Activated CD8-positive, alpha-beta T cell treated with anti-CD3 and anti-CD28 coated beads, Interleukin-2, amount 10 ng/mL, durations not matched to agents 7 days and 5 days (primary cell): Measurements from ENCODE around the gene SCARB1. TPM values are rescaled to one million over a fixed set of nuclear protein-coding genes. Genes with fewer than 3 reads are reported as not detected.

ENCODE experiments used
- ATAC-seq: fragments of 150-1000 bp; cut with Tn5 transposase; one replicate; pipeline ENCODE4 v1.10.0; 2021; ENCODE audit warnings: moderate library complexity
- CTCF ChIA-PET: fragments of 350-600 bp; sonication (Branson Sonifier 250); formaldehyde crosslinking; loops from one replicate; lab custom pipeline; 2021; ENCODE audit warnings: antibody characterized with exemption; lab: Charles Lee
- POLR2A ChIA-PET: fragments of 350-600 bp; sonication (Branson Sonifier 250); formaldehyde crosslinking; loops from one replicate; lab custom pipeline; 2021; ENCODE audit warnings: antibody characterized with exemption; lab: Charles Lee
- DNase-seq: peaks from one replicate; pipeline ENCODE4 v3.0.0-alpha.2; 2020
- H3K27ac Mint-ChIP-seq: one replicate; pipeline ENCODE4 v1.8.0; 2021; ENCODE audit warnings: mild to moderate bottlenecking, mixed read lengths
- H3K27me3 Mint-ChIP-seq: one replicate; pipeline ENCODE4 v1.8.0; 2021; ENCODE audit warnings: low read depth, mixed read lengths
- H3K36me3 Mint-ChIP-seq: one replicate; pipeline ENCODE4 v1.8.0; 2021; ENCODE audit warnings: low read depth, mixed read lengths
- H3K4me1 Mint-ChIP-seq: one replicate; pipeline ENCODE4 v1.8.0; 2021; ENCODE audit warnings: low read depth, mixed read lengths
- H3K4me3 Mint-ChIP-seq: one replicate; pipeline ENCODE4 v1.8.0; 2021; ENCODE audit warnings: mild to moderate bottlenecking, mixed read lengths
- H3K9me3 Mint-ChIP-seq: one replicate; pipeline ENCODE4 v1.8.0; 2022; ENCODE audit warnings: mixed read lengths; ENCODE audit not compliant: insufficient read depth
- total RNA-seq, 2 experiments: library from RNA; stranded (reverse); gene quantifications; one replicate each; pipeline ENCODE4 v1.2.3, GENCODE V29; 2021

Gene SCARB1
- total RNA-seq, 2 experiments from 2014 or later, result 12.5 to 14.6 TPM

DNA sequence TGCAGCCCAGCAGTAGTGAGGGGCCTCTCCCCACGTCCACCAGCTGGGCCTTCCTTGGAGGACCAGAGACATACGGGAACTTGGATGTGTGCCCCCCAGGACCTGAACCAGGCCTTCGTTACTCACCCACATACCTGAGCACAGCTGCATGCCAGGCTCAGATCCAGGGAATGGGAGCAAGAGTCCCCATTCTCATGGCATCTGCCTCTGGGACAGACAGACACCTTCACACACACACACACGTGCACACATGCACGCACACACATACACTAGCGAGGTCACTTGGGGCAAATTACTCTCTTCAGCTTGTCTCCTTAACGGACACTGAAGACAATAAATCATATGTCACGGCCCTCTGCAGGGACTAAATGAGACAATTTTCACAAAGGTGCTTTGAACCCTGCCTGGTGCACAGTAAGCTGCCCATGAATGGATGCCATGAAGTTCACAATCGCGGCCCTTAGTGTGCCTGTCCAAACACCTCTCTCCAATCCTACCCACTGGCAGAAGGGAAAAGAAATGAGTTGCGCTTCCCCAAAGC, 5.7 kb downstream of the SCARB1 start:
- ChIA-PET CTCF (interaction anchor here (1.1 kb wide), 1 partner anchor 49 kb away, joined by 4 read pairs; no protein-coding TSS in a partner anchor), POLR2A (no interaction called here)
- Mint-ChIP-seq H3K27me3 (no peaks in the 10 kb centered on the region), H3K27ac (no peak overlapping the region), H3K4me3 (no peak overlapping the region), H3K36me3 (no peaks in the 10 kb centered on the region), H3K9me3 (no peaks in the 10 kb centered on the region), H3K4me1 (peaks cover 21% of the 10 kb centered on the region)
- DNase-seq (no peak), ATAC-seq (no peak)

DNA sequence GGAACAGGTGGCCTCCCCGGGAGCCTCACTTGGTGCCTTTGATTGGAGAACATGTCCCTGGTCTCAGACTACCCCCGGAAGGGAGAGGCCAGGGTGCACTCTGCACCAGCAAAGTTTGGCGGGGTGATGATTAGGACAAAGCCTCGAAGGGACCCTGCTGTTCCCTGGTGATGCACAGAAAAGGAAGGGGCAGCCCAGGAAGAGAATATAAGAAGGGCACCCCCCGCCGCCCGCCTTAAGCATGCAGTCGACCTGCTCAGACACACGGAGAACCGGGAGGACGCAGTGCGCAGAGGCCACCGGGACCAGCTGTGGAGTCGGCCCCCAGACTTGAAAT, 6.9 kb downstream of the SCARB1 start:
- Mint-ChIP-seq H3K27ac (no peak overlapping the region), H3K4me3 (no peak overlapping the region), H3K27me3 (no peaks in the 10 kb centered on the region), H3K36me3 (no peaks in the 10 kb centered on the region), H3K4me1 (peaks cover 20% of the 10 kb centered on the region), H3K9me3 (no peaks in the 10 kb centered on the region)
- POLR2A ChIA-PET, result no interaction called here
- CTCF ChIA-PET, result interaction anchor here (1.0 to 1.1 kb wide), 2 partner anchors 50 kb away, joined by 3 to 4 read pairs; no protein-coding TSS in a partner anchor
- DNase-seq (no peak), ATAC-seq (no peak)

DNA sequence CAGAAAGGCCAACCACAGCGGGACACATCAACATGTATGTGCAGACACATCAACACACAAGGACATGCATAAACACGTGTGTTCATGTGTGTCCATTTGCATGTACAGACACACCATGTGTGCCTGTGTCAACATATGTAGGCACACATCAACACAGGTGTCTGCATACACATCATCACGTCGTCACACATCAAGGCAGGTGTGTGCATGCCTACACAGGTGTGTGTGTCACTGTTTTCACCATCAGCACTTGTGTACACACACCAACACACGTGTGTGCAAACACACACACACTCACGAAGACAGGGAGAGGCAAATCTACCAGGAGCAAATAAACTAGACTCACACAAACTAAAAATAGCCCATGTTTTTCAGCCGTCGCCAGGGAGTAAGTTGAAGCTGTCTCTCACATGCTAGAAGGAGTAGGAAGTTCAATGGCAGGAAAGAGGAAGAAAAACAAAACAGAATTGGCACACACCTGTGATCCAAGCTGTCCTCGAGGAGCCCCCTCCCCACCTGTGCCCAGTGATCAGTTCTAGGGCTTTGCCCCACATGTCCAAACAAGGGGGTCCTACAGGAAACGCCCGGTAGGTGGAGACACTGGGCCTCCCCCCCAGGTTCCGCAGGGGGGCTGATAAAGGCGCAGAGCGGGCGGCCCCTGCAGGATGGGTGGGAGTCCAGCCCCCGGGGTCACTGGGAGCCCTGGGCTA, 7.4 kb downstream of the SCARB1 start:
- DNase-seq (no peak), ATAC-seq (no peak)
- H3K27me3 Mint-ChIP-seq, result no peaks in the 10 kb centered on the region
- no peaks in the 10 kb centered on the region for H3K36me3 Mint-ChIP-seq
- peaks cover 17% of the 10 kb centered on the region for H3K4me1 Mint-ChIP-seq
- POLR2A ChIA-PET, result no interaction called here
- no peak overlapping the region for H3K27ac Mint-ChIP-seq
- CTCF ChIA-PET, result interaction anchor here (1.0 kb wide), 1 partner anchor 51 kb away, joined by 3 read pairs; no protein-coding TSS in a partner anchor
- H3K4me3 Mint-ChIP-seq, result no peak overlapping the region
- no peaks in the 10 kb centered on the region for H3K9me3 Mint-ChIP-seq

DNA sequence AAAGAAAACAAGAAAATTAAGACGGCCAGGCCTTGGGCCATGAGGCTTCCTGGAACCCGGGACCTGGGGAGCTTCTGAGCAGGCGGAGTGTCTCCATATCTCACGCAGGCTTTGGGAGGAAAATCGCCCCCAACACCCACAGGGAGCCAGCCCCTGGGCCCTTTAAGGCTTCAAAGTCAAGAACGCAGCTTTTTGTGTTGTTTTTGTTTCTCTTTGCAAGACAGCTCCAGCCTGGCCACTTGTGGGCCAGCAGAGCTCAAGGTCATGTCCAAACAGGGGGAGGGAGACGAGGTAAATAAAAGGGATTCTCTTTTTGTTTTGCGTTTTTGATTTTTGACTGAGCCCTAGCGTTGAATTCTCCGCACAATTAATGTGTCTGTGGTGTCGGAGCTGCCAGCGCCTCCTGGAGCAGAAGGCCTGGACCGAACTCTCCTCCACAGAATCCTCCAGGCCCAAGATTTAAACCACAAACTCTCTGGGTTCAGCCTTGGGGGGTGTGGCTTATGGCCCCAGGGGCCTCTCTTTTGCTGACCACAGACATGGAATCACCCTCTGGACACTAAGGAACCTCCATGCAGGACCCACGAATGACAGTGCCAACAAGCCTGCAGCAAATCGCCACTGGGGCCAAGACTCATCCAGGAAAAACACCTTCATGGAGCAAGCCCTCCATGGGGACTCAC, 8.2 kb downstream of the SCARB1 start:
- ChIA-PET CTCF (no interaction called here), POLR2A (no interaction called here)
- ATAC-seq, result no peak

DNA sequence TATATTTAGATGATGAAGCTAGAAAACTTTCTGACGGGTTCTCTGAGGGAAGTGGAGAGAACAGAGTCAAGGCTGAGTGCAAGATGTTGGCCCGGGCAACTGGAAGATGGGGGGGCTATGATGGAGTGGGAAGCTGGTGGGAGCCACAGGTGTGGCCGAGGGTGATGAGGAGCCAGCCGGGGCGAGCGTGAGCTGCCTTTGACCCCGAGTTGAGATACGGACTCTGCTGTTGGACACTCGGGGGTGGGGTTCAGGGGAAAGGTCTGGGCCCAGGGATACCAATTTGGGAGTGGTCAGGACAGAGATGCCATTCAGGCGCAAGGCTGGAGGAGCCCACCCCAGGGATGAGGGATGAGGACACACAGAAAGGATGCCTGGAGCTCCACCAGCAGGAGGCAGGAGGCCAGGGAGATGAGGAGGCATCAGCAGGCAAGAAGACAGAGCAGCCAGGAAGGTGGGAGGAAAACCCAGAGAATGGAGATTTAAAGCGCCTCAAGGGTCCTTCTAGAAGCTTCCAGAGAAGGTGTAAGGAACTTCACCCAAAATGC, 9.0 kb downstream of the SCARB1 start:
- DNase-seq (no peak), ATAC-seq (no peak)
- Mint-ChIP-seq H3K9me3 (no peaks in the 10 kb centered on the region), H3K4me3 (no peak overlapping the region), H3K4me1 (peaks cover 17% of the 10 kb centered on the region), H3K27ac (no peak overlapping the region), H3K27me3 (no peaks in the 10 kb centered on the region), H3K36me3 (no peaks in the 10 kb centered on the region)
- CTCF ChIA-PET, result no interaction called here
- POLR2A ChIA-PET, result no interaction called here

More for the DNA sequence above, 8.2 kb downstream of the SCARB1 start:
- Mint-ChIP-seq H3K27ac (no peak overlapping the region), H3K27me3 (no peaks in the 10 kb centered on the region), H3K4me1 (peaks cover 17% of the 10 kb centered on the region), H3K9me3 (no peaks in the 10 kb centered on the region), H3K4me3 (no peak overlapping the region), H3K36me3 (no peaks in the 10 kb centered on the region)
- DNase-seq, result no peak

DNA sequence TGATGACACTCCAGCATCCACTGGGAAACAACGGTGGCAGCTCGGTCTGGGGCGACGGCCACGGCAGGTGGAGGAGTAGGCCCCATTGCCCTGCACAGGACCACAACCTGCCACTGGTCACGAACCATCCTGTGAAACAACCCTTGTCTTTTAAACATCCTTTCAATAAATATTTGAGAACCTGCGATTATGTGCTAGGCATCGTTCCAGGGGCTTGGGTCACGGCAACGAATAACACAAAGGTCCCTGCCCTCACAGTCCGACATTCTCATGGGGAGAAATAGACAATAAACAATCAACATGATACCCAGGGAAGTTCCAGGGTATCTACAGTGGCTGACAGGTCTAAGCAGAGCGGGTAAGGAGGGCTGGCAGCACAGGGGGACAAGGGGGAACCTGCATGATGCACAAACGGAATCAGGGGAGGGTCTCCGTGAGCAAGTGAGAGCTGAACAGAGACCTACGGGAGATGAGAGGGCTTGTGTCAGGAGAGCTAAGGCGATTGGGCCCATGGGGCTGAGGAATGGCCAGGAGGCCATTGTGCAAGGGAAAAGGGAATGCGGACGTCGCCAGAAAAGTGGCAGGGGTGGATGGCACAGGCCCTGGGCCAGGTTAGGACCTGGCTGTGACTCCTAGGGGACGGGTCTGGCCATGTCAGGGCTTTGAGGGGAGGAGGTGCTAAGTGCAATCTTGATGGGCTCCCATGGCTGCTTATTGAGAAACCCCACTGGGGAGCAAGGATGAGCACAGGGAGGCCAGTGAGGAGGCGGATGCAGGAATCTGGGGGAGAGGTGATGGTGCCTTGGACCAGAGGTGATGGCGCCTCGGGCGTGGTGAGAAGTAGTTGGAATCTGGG, 9.7 kb downstream of the SCARB1 start:
- Mint-ChIP-seq H3K27me3 (no peaks in the 10 kb centered on the region), H3K4me3 (no peak overlapping the region), H3K4me1 (peaks cover 17% of the 10 kb centered on the region), H3K27ac (no peak overlapping the region), H3K9me3 (no peaks in the 10 kb centered on the region), H3K36me3 (no peaks in the 10 kb centered on the region)
- ChIA-PET CTCF (no interaction called here), POLR2A (no interaction called here)
- no peak for DNase-seq
- no peak for ATAC-seq

DNA sequence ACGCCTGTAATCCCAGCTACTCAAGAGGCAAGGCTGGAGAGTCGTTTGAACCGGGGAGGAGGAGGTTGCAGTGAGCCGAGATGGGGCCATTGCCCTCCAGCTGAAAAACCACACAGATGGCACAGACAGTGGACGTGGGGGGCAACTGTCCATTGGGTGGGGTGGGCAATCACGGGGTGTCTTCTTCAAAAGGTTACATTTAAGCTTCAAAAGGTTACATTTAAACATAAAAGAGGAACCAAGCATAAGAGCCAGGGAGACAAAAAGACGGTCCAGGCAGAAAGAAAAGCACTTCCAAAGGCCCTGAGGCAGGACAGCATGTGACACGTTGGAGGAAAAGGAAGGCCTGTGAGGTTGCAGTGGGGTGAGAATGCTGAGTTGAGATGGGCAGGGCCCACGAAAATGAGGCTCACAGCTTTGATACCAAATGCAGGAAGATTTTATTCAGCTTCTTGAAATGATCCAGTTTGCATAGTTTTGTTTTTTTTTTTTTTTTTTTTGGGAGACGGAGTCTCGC, 10.7 kb downstream of the SCARB1 start:
- no peak for DNase-seq
- H3K36me3 Mint-ChIP-seq, result no peaks in the 10 kb centered on the region
- ATAC-seq, result no peak
- no peak overlapping the region for H3K27ac Mint-ChIP-seq
- no peak overlapping the region for H3K4me3 Mint-ChIP-seq
- ChIA-PET CTCF (interaction anchor here (1.0 kb wide), 1 partner anchor 87 kb away, joined by 3 read pairs; no protein-coding TSS in a partner anchor), POLR2A (no interaction called here)
- H3K9me3 Mint-ChIP-seq, result no peaks in the 10 kb centered on the region
- no peaks in the 10 kb centered on the region for H3K27me3 Mint-ChIP-seq
- H3K4me1 Mint-ChIP-seq, result peaks cover 17% of the 10 kb centered on the region

DNA sequence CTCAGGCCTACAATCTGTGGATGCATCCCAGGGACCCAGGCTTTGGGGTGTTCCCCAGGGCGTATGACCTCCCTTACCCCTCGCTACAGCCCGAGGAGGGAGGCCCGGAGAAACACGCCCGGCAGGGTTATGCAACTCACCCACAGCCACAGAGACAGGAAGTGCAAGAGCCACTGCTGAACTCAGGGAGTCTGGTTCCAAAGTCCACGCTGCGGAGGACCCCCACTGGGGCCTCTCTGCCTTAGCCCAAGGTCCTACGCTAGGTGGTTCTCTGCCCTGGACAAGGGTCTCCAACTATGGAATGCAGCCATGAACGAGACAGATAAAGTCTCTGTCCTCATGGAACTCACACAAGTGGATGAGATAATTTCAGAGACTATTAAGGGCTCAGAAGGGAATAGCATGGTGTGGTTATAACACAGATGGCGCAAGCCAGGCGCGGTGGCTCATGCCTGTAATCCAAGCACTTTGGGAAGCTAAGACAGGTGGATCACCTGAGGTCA, 11.3 kb downstream of the SCARB1 start:
- peak overlapping the region; percentile 68 for H3K27ac Mint-ChIP-seq
- DNase-seq (peak; percentile 46), ATAC-seq (peak; percentile 78)
- POLR2A ChIA-PET, result no interaction called here
- H3K36me3 Mint-ChIP-seq, result no peaks in the 10 kb centered on the region
- H3K4me1 Mint-ChIP-seq, result peaks cover 17% of the 10 kb centered on the region
- H3K4me3 Mint-ChIP-seq, result no peak overlapping the region
- CTCF ChIA-PET, result interaction anchor here (1.0 kb wide), 1 partner anchor 88 kb away, joined by 3 read pairs; no protein-coding TSS in a partner anchor
- H3K9me3 Mint-ChIP-seq, result no peaks in the 10 kb centered on the region
- no peaks in the 10 kb centered on the region for H3K27me3 Mint-ChIP-seq

DNA sequence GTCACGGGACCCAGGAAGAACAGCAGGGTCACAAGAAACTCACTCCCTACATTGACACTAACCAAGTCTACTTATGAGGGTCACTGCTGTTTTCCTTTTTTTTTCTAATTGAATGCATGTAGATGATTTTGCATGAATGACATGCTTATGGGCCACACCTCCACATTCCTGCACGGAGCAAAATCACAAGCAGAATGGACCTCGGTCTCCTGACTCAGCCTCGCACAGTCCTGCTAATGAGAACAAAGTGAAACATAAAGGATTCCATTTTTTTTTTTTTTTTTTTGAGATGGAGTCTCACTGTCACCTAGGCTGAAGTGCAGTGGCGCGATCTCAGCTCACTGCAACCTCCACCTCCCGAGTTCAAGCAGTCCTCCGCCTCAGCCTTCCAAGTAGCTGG, 12.3 kb downstream of the SCARB1 start:
- H3K9me3 Mint-ChIP-seq, result no peaks in the 10 kb centered on the region
- no peak overlapping the region for H3K4me3 Mint-ChIP-seq
- no peak overlapping the region for H3K27ac Mint-ChIP-seq
- H3K27me3 Mint-ChIP-seq, result no peaks in the 10 kb centered on the region
- POLR2A ChIA-PET, result no interaction called here
- peaks cover 17% of the 10 kb centered on the region for H3K4me1 Mint-ChIP-seq
- H3K36me3 Mint-ChIP-seq, result no peaks in the 10 kb centered on the region
- CTCF ChIA-PET, result no interaction called here
- DNase-seq, result no peak
- ATAC-seq, result no peak

DNA sequence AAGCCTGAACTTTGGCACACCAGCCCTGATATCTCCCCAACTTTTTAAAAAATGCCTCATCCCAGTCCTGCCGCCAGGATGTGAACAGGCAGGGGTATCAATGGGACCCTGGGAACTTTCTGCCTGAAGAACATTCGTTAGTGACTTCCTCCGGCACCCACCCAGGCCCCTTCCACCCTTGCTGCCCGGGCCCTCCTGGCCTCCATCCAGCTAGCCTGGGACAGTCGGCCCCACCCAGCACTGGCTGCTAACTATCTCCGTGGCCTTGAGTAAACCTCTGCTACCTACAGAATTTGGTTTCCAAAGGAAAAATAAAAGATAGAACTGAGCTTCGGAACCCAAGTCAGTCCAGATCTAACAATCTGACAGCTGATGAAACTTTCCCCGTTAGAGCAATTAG, 14.3 kb downstream of the SCARB1 start:
- DNase-seq (no peak), ATAC-seq (no peak)
- Mint-ChIP-seq H3K9me3 (no peaks in the 10 kb centered on the region), H3K36me3 (no peaks in the 10 kb centered on the region), H3K4me3 (no peak overlapping the region), H3K27ac (no peak overlapping the region), H3K27me3 (no peaks in the 10 kb centered on the region), H3K4me1 (peaks cover 13% of the 10 kb centered on the region)
- CTCF ChIA-PET, result no interaction called here
- POLR2A ChIA-PET, result no interaction called here
